Activated T-cell treated with anti-CD3 and anti-CD28 coated beads for 1 hour (primary cell): Measurements from ENCODE around the gene ADM2.
"Not testable (repeated sequence)": the region's sequence is repeated elsewhere in the genome, so short reads cannot be mapped to it uniquely, and the experiment has no call there.

Source experiments
- DNase-seq: peaks from one replicate; pipeline ENCODE4 v3.0.0-alpha.2; 2020; ENCODE audit warnings: low read depth

The ADM2 gene

GRCh38 chr22:50481440-50482106 lies at the start of gene ADM2:
Gene ADM2, plus strand, starts transcription at chr22:50481543. Its CDS starts 305 bp downstream, at chr22:50481848.
- DNase-seq: peak; percentile 59

DNA sequence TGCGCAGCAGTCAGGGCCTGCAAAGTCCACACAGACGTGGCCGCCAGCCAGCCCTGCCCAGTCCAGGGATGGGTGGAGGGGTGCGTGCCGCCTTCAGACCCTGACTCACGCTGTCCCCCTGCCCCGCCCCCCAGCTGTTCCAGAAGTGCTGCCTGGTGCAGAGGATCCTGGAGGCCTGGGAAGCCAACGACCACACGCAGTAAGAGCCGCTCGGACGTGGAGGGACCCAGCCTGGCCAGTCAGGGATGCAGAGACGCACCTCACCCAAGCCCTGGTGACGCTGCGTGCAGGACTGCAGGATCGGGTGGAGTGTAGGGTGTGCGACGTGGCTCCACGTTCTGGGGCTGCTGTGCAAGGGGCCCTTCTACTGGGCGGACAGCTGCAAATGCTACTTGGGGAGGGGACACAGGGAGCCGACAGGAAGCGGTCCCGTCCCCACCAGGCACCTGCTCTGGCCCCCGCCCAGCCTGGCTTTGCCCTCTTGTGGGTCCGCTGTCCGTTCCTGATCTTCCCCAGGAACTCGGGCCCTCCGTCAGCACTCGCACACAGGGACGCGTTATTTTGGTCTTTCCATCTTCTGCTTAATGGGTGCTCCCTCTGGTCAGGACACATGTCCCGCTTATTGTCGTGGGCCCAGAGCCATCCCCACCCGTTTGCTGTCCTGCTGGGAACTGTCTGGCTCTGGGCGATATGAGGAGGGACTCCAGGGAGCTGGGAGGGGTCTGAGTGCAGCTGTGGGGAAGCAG lies 49.0 kb upstream of the ADM2 start:
- no peak for DNase-seq

DNA sequence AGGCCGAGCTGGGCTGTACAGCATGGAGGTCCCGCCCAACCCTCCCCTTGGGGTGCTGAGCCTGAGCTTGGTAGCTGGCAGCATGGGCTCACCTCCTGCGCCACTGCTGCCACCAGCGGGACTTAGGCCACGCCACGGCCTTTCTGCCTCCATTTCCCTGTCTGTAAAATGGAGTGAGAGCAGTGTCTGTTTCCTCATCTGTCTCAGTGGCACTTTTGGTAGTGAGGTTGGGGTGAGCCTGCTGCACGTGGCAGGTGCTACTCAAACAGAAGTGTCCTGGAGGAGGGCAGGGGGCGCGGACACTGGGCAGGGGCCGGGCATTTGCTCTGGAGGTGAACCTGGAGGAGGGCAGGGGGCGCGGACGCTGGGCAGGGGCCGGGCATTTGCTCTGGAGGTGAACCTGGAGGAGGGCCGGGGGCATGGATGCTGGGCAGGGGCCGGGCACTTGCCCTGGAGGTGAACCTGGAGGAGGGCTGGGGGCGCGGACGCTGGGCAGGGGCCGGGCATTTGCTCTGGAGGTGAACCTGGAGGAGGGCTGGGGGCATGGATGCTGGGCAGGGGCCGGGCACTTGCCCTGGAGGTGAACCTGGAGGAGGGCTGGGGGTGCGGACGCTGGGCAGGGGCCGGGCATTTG lies 48.3 kb upstream of the ADM2 start:
- DNase-seq: not testable (repeated sequence)

GRCh38 chr22:50434849-50435248 lies 46.5 kb upstream of the ADM2 start:
- no peak for DNase-seq

DNA sequence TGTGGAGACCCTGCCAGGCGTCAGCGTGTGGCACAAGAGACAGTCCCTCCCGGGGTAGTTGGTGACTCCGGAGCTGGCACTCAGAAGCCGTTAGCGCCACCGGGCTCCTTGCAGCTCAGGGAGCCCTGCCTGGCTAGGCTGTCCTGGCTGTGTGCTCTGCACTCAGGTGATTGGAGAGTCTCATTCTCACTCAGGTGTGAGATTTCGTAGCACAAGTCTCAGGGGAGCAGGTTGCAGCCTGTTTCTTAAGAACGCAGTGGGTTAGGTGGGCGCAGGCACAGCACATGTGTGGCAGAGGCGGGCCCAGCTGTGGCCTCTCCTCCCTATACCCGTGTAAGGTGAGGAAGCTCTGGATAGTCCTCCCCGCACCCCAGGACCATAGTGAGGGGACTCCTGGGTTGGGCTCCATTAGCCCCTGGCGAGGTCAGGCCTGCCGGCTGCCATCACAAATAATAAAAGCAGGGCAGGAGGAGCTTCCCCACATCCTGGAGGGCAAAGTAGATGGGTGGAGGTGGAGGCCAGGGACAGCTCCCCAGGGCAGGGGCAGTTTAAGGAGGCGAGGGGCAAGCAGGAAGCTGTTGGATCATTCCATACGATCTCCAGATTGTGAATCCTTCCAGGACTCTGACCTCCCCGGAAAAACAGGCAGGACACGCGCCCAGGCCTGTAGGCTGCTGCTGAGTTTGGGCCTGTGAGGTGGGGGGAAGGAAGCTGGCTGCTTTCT lies 45.9 kb upstream of the ADM2 start:
- DNase-seq: no peak

DNA sequence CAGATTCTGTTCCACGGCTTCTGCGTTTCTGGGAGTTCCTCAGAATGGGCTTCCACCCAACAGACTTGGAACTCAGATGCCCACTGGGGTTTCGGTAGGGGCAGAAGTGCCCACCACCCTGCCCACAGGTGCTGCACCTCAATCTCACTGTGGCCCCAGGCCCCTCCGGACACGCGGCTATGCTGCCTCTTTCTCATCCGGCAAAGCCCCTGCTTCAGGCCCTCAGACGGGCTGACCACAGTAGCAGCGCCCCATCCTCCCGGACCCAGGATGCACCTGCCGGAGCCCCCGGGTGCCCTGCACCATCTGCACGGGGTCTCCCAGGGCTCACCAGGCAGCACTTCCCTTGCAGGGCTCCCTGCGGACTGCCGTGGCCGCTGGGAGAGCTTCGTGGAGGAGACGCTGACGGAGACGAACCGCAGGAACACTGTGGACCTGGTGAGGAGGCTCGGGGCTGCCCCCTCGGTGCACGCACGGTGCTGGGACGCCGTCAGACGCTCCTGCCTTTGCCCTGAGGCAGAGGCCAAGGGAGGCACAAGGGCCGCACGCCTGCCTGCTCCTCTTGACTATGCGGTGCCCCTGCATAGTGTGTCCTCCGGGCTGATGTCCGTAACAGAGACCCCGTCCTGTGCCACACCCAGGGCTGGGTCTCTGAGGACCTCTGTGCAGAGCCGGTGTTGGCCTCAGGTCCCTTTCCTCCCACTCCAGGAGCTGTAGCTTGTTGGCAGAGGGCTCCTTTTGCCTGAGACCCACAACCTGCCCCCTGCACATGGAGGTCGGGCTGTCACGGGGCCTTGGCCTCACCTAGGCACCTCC lies 45.1 kb upstream of the ADM2 start:
- no peak for DNase-seq

DNA sequence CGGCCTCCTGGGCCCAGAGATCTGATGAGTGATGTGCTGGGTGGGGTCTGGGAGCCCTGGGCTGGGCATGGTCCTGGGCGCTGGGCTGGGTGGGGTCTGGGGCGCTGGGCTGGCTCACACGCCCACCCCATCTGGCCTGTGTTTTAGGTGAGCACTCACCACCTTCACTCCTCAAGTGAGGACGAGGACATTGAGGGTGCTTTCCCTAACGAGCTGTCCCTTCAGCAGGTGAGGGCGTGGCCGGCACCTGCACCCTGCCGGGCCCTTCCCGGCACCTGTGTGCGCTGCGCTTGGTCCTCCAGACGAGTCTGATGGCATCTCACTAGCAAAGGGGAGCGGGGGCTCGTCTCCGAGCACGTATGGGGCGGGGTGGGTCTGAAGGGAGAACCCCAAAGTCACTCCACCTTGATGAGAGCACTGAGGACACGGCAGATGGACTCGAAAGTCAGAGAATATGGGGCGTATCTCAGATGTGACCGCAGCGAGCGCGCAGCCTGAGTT lies 44.5 kb upstream of the ADM2 start:
- no peak for DNase-seq

- DNase-seq: no peak
These were observed 43.6 kb upstream of the ADM2 start for GRCh38 chr22:50437511-50438304.

- DNase-seq: no peak
These were observed 42.8 kb upstream of the ADM2 start for GRCh38 chr22:50438305-50439275.

DNA sequence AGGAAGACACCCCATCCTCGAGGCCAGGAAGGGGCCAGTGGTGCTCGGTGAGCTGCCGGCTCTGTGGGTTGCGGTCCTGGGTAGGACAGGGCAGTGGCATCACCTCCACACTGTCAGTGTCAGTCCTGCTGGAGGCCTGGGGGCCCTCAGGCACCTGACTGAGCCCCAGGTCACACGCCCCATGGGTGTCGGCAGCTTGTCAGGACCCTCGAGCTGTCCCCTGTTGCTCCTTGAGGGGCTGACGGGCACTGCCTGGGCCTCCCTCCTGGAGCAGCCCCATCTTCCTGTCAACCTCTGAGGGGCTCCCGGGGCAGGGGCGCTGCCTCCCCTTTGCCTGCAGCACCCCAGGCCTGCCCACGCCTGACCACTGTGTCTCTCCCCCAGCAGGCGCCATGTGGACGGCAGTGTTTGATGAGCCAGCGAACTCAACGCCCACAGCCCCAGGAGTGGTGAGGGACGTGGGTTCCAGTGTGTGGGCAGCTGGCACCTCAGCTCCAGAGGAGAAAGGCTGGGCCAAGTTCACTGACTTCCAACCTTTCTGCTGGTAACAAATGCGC lies 42.0 kb upstream of the ADM2 start:
- DNase-seq: no peak

- DNase-seq: no peak
These were observed 41.4 kb upstream of the ADM2 start for GRCh38 chr22:50439871-50440331.

DNA sequence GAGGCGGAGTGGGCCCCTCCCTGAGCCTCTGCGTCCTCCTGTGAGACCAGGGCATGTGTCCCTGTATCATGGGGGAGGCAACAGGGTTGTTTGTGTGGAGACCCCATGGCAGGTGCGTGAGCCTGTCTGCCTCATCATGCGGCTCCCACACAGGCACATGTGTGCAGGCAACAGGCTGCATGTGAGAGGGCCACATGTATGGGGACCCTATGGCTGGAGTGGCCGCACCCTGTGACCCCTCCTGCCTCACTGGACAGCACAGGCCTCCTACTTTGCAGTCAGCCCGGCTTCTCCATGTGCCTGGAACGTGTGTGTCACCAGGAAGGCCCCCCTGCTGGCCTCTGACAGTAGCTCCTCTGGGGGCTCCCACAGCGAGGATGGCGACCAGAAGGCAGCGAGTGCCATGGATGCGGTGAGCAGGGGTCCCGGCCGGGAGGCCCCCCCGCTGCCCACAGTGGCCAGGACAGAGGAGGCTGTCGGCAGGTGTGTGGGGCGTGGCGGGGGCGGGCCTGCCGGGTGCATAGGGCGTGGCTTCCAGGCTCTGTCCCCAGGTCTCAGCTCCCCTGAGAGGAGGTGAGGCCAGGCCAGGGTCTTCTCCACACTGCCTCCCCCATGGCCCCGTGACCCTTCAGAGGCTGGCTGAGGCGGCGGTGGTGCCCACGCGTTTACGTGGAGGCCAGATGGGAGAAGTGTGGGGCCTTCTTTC lies 40.6 kb upstream of the ADM2 start:
- DNase-seq: no peak

GRCh38 chr22:50441428-50441993 lies 39.8 kb upstream of the ADM2 start:
- DNase-seq: no peak

GRCh38 chr22:50443197-50443596 lies 38.1 kb upstream of the ADM2 start:
- DNase-seq: no peak

DNA sequence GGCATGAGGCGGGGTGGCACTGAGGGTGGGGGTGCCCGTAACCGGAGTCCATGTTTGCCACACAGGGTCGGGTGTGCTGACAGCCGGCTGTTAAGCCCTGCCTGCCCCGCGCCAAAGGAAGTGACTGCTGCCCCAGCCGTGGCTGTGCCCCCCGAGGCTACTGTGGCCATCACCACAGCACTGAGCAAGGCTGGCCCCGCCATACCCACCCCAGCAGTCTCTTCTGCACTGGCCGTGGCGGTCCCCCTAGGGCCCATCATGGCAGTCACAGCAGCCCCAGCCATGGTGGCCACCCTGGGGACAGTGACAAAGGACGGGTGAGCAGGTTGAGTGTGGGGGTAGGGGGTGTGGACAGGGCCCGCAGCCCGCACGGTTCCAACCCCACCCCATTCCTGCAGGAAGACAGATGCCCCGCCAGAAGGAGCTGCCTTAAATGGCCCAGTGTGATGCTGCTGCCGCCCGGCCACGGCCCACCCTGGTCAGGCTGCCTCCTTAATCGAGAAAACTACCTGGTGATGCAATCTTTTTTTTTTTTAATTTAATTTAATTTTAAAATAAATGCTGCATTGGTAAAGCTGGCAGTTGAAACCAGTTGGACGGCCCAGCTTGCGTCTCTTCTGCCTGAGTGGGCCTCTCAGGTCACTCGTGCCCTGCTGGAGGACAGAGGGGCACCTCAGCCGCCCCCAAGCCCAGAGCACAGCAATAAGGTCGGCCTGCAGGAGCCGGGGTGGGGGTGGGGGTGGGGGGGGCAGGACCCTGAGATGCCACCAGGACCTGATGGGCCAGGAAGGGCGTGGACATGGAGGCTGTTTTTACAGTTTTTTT lies 37.3 kb upstream of the ADM2 start:
- DNase-seq: no peak

DNA sequence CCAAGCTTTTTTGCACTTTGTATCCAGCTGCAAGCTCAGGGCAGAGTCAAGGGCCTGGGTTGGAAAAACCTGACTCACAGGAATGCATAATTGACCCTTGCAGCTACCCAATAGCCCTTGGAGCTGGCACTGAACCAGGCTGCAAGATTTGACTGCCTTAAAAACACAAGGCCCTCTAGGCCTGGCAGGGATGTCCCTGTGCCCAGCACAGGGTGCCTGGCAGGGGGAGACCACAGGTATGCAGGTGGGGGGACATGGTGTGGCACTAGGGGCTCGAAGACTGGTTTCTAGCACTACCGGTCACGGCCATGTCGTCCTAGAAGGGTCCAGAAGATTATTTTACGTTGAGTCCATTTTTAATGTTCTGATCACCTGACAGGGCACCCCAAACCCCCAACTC lies 36.7 kb upstream of the ADM2 start:
- DNase-seq: no peak
